K562 (cell line): Measurements from ENCODE around the gene ZNF711. TPM values are rescaled to one million over a fixed set of nuclear protein-coding genes. Genes with fewer than 3 reads are reported as not detected.

ENCODE experiments used
- ATAC-seq: fragments of 200-7000 bp; cut with Tn5 transposase; 3 replicates; pipeline ENCODE4 v1.9.1; 2020; ENCODE audit warnings: moderate library complexity
- BruUV-seq: library from RNA; stranded (reverse); fragments of 400-500 nt; replicated peaks from 2 replicates; lab custom pipeline; 2021; lab: Mats Ljungman, UMichigan
- CTCF ChIA-PET: fragments of 300-600 bp; formaldehyde crosslinking; extraction: SDS; loops from one replicate; lab custom pipeline; 2021; ENCODE audit warnings: low intra/inter-chr PET ratio; lab: Yijun Ruan, JAX
- POLR2A ChIA-PET: fragments of 300-600, 350-650 bp; sonication (Branson Sonifier 250); formaldehyde crosslinking; extraction: SDS; loops from one replicate; lab custom pipeline; 2021; ENCODE audit warnings: antibody characterized with exemption, inconsistent platforms; lab: Yijun Ruan, JAX
- DNase-seq, 4 experiments: peaks; one replicate each; pipeline versions ENCODE4 v3.0.0 to v3.0.0-alpha.2; 2011 to 2018; ENCODE audit warnings: low spot score in 3 of 4, mixed read lengths in 3 of 4; ENCODE audit errors: extremely low read depth in 1 of 4
- FAIRE-seq: peaks from 2 replicates; lab custom pipeline; 2011; peaks lifted over from hg19 to GRCh38; lab: Jason Lieb, UNC
- H2AFZ ChIP-seq: 2 replicates; pipeline ENCODE4 v1.6.0; 2011; ENCODE audit warnings: low read depth, low read length, control low read depth, inconsistent platforms
- H3K27ac ChIP-seq: fragments of 200-600 bp; 3 replicates; pipeline ENCODE4 v1.8.0; 2011; ENCODE audit warnings: low read depth, mild to moderate bottlenecking, control low read depth, inconsistent platforms, low read length, moderate library complexity, mixed read lengths; ENCODE audit errors: extremely low read depth
- H3K27me3 ChIP-seq, 2 experiments: fragments of 300-600 bp in 1 of 2; 2 replicates in 1 of 2; 3 replicates in 1 of 2; pipeline versions ENCODE4 v1.6.0 to v1.8.0; 2011; ENCODE audit warnings: inconsistent platforms in 2 of 2, low read length in 2 of 2, mild to moderate bottlenecking in 1 of 2, mixed read lengths in 1 of 2, moderate library complexity in 1 of 2; ENCODE audit not compliant: control insufficient read depth in 2 of 2, insufficient read depth in 2 of 2
- H3K36me3 ChIP-seq: fragments of 300-600 bp; 3 replicates; pipeline ENCODE4 v1.8.0; 2011; ENCODE audit warnings: mild to moderate bottlenecking, low read length, inconsistent platforms; ENCODE audit not compliant: control insufficient read depth, insufficient read depth
- H3K4me1 ChIP-seq, 2 experiments: fragments of 200-600 bp in 1 of 2; replicated peaks in 1 of 2; 2 replicates in 1 of 2; 3 replicates in 1 of 2; pipeline versions ENCODE4 v1.5.1 to v1.8.0; 2011; ENCODE audit warnings: inconsistent platforms in 2 of 2, low read length in 2 of 2, mild to moderate bottlenecking in 1 of 2, mixed read lengths in 1 of 2, moderate library complexity in 1 of 2; ENCODE audit not compliant: control insufficient read depth in 2 of 2, insufficient read depth in 2 of 2
- H3K4me2 ChIP-seq: 2 replicates; pipeline ENCODE4 v1.6.1; 2011; ENCODE audit warnings: low read length, control low read depth, inconsistent platforms, mixed read lengths; ENCODE audit not compliant: insufficient read depth
- H3K4me3 ChIP-seq: fragments of 200-600 bp; sonication (generic), shearing (Covaris generic); 2 replicates; pipeline ENCODE4 v1.5.1; 2016; ENCODE audit warnings: control low read depth, inconsistent platforms
- H3K79me2 ChIP-seq: fragments of 200-600 bp; 3 replicates; pipeline ENCODE4 v1.8.0; 2011; ENCODE audit warnings: low read length, inconsistent platforms; ENCODE audit not compliant: control insufficient read depth, insufficient read depth
- H3K9ac ChIP-seq, 2 experiments: 2 replicates each; pipeline versions ENCODE4 v1.6.0 to v1.6.1; 2011; ENCODE audit warnings: low read depth in 2 of 2, low read length in 2 of 2, control low read depth in 1 of 2, inconsistent platforms in 1 of 2, mild to moderate bottlenecking in 1 of 2, mixed read lengths in 1 of 2; ENCODE audit not compliant: insufficient read depth in 1 of 2
- H3K9me1 ChIP-seq: one replicate; pipeline ENCODE4 v1.6.0; 2011; ENCODE audit warnings: inconsistent platforms, mild to moderate bottlenecking, low read length, moderate library complexity; ENCODE audit not compliant: control insufficient read depth, insufficient read depth
- H3K9me3 ChIP-seq: replicated peaks from 2 replicates; pipeline ENCODE4 v1.5.1; 2011; ENCODE audit warnings: low read depth, low read length, inconsistent platforms; ENCODE audit not compliant: control insufficient read depth, insufficient read depth
- H4K20me1 ChIP-seq: replicated peaks from 2 replicates; pipeline ENCODE4 v1.6.1; 2011; ENCODE audit warnings: low read length, inconsistent platforms, mixed read lengths; ENCODE audit not compliant: control insufficient read depth, insufficient read depth
- BRCA1 ChIP-seq, 2 experiments: fragments of 450-650 bp in 1 of 2; sonication (generic) in 1 of 2; formaldehyde crosslinking in 1 of 2; IDR thresholded peaks; 2 replicates each; pipeline versions ENCODE4 v1.5.0 to v1.6.1; 2017 to 2020; ENCODE audit warnings: mild to moderate bottlenecking in 1 of 2, missing genetic modification reagents in 1 of 2
- RBM34 ChIP-seq: fragments of 200-400 bp; formaldehyde crosslinking; IDR thresholded peaks from 2 replicates; pipeline ENCODE4 v1.6.1; 2018; ENCODE audit warnings: low read length, borderline replicate concordance; ENCODE audit not compliant: insufficient read depth
- ZNF785 ChIP-seq: fragments of 250-450 bp; sonication (Bioruptor Pico); IDR thresholded peaks from 2 replicates; pipeline ENCODE4 v1.4.0; 2020; ENCODE audit warnings: mild to moderate bottlenecking
- ZNF79 ChIP-seq: fragments of 250-450 bp; sonication (Bioruptor Pico); IDR thresholded peaks from 2 replicates; pipeline ENCODE4 v1.4.0; 2020; ENCODE audit warnings: low read depth, mild to moderate bottlenecking, moderate library complexity
- WGBS: fragments of 100-300 bp; shearing (Covaris generic); methylation state at CpG from one replicate; pipeline ENCODE4 v1.1.6; 2016; ENCODE audit warnings: low coverage, mixed read lengths; ENCODE audit not compliant: insufficient coverage; ENCODE audit errors: missing lambda C conversion rate; 5-methylcytosine and 5-hydroxymethylcytosine counted together
- in situ Hi-C: fragments of 300-500 bp; cut with MboI; formaldehyde crosslinking; loops from 4 replicates; pipeline ENCODE4 v1.15.0; 2018; ENCODE audit warnings: inconsistent platforms, mixed read lengths
- intact Hi-C: fragments of 100-400 bp; cut with micrococcal nuclease; formaldehyde crosslinking; loops from 2 replicates; pipeline ENCODE4 v1.14.2; 2022
- polyA plus RNA-seq, 8 experiments: library from polyadenylated mRNA; depleted of rRNA in 4 of 8; stranded (reverse) in 5 of 8; unstranded in 3 of 8; fragments of >200 nt; fragmentation: Nextera tagmentation in 2 of 8; fragmentation: Illumina TruSeq in 1 of 8; extraction: Ambion mirVana in 2 of 8; extraction: Trizol in 1 of 8; gene quantifications; 2 replicates each; pipeline versions ENCODE4 v1.2.1 to v1.2.3, GENCODE V29; 2011 to 2014; ENCODE audit warnings: inconsistent platforms in 1 of 8, missing spikeins in 1 of 8
- total RNA-seq, 7 experiments: library from RNA; depleted of rRNA in 6 of 7; stranded (reverse); fragments of >200 nt in 6 of 7; fragmentation: Illumina TruSeq in 2 of 7; extraction: Trizol in 2 of 7; gene quantifications; 2 replicates each; pipeline versions ENCODE4 v1.2.1 to v1.2.3, GENCODE V29; 2011 to 2021; ENCODE audit warnings: low replicate concordance in 1 of 7

ZNF711 gene
- total and polyA plus RNA-seq, 9 of the 15 experiments (the other 6 are each of a cell fraction or from before 2014, with no cell fraction given): 1.9 to 6.7 (median 5.2) TPM

DNA sequence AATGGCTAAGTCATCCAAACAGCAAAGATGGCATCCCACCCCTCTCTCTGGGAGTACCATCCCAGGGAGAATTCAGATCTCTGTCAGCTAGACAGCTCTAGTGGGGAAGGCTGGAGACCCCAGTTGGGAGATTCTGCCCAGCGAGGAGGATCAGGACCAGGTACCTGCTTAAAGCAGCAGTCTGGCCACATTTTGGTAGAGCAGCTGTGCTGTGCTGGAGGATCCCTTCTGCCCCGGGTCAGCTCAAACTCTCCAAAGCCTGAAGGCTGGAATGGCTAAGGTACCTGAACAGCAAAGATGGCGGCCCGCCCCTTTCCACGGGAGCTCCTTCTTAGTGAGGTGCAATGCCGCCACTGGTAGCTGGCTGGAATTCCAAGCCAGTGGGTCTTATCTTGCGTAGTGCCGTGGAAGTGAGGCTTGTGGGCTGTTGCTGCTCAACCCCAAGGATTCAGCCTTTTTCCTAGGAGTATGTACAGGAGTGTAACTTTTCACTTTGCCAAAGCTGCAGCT is 40.3 kb upstream of the ZNF711 start (continued):
- TF ChIP-seq BRCA1 (IDR thresholded peaks at IDR 0.05) (no peak), BRCA1 (CRISPR knock-in tag; IDR thresholded peaks at IDR 0.05) (no peak)

DNA sequence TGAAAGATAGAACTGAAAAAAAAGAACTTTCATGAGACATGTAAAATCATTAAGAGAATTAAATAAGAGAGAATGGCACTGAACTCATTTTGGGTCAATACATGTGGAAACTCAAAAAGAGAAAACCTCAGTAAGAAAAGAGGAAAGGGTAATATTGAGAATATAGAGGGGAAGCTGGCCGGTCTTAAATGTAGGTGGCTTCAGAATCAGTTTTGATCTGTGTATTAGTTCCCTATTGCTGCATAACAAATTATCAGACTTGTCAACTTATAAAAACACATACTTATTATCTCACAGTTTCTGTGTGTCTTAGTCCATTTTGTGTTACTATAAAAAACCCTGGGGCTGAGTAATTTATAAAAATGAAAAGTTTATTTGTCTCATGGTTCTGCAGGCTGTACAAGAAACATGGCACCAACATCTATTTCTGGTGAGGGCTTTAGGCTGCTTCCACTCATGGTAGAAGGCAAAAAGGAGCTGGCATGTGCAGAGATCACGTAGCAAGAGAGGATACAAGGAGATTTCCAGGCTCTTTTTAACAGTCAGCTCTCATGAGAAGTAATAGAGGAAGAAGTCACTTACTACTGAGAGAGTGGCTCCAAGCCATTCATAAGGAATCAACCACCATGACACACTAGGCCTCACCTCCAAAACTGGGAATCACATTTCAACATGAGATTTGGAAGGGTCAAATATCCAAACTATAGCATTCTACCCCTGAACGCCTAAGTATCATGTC is 29.8 kb upstream of the ZNF711 start:
- WGBS: 0% methylated on average over 3 of the region's 3 CpGs
- Histone ChIP-seq H3K4me3 (no peak overlapping the region), H3K9ac (no peak overlapping the region), H3K79me2 (no peaks in the 10 kb centered on the region), H3K27me3 (no peaks in the 10 kb centered on the region), H3K27ac (no peak overlapping the region), H3K4me1 (no peaks in the 10 kb centered on the region), H3K9me3 (no peaks in the 10 kb centered on the region), H3K4me2 (no peak overlapping the region), H2AFZ (no peak overlapping the region), H3K36me3 (no peaks in the 10 kb centered on the region), H4K20me1 (no peaks in the 10 kb centered on the region), H3K9me1 (no peaks in the 10 kb centered on the region)
- no peak for TF ChIP-seq ZNF785 (CRISPR knock-in tag)
- no peak for TF ChIP-seq RBM34
- TF ChIP-seq ZNF79 (CRISPR knock-in tag): no peak
- ATAC-seq: no peak
- CTCF ChIA-PET: no interaction called here
- POLR2A ChIA-PET: no interaction called here
- BruUV-seq: no TSS peak
- in situ Hi-C loops: no loop called here
- FAIRE-seq: no peak
- no peak for DNase-seq
- intact Hi-C loops: no loop called here
